OCI-LY7 (cell line): ENCODE data around the gene HSPB7.

Experiments used
- EZH2phosphoT487 ChIP-seq: fragments of 200-600 bp; sonication (generic); IDR thresholded peaks from 2 replicates; pipeline ENCODE4 v1.6.1; 2018; ENCODE audit warnings: low read depth, borderline replicate concordance, mild to moderate bottlenecking, mixed run types, antibody characterized with exemption, low read length, moderate library complexity, mixed read lengths
- TF ChIP-seq, protein P1 (sequence below): fragments of 200-600 bp; sonication (generic); conservative IDR thresholded peaks from 2 replicates; pipeline ENCODE4 v1.5.1; 2014; ENCODE audit warnings: mild to moderate bottlenecking, antibody characterized with exemption, low read length, moderate library complexity, mixed read lengths

DNA sequence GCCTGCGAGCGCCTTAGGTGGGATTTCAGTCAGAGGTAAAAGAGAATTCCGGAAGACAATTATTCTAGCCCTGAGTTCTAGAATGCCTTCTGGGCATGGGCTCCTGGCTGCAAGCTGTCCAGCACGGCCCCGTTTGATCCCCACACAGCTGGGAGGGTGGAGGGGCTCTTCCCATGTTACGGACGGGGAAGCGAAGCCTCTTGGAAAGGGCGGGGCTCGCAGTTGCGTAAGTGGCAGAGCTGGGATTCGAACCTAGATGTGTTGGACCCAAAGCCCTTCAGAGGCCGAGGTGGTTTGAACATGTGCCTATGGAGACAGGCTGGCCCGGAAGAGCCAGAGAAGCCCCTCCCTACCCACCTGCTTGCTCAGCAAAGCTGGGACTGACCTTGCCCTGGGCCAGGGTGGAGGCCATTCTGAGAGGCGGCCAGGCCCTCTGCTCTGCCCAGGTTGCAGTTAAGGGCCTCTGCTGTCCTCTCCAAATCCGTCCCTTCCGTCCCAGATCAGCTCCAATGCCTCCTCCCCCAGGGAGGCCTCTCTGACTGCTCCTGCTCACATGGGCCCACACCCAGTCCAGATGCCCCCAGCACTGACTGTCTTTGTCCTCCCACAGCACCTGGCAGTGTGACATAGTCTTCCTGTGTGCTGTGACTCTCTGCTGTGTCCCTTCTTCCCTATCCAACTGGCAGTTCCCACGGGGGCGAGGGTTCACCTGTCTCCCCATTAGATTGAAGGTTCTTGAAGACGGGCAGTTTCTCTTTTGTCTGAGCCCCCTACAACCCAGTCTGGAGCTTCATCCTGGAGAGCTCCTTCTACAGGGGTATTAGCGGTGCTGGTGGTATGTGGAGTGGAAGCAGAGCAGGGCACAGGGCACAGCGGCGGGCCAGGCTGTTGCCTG lies 1.2 kb upstream of the HSPB7 start:
- TF ChIP-seq, protein P1, sequence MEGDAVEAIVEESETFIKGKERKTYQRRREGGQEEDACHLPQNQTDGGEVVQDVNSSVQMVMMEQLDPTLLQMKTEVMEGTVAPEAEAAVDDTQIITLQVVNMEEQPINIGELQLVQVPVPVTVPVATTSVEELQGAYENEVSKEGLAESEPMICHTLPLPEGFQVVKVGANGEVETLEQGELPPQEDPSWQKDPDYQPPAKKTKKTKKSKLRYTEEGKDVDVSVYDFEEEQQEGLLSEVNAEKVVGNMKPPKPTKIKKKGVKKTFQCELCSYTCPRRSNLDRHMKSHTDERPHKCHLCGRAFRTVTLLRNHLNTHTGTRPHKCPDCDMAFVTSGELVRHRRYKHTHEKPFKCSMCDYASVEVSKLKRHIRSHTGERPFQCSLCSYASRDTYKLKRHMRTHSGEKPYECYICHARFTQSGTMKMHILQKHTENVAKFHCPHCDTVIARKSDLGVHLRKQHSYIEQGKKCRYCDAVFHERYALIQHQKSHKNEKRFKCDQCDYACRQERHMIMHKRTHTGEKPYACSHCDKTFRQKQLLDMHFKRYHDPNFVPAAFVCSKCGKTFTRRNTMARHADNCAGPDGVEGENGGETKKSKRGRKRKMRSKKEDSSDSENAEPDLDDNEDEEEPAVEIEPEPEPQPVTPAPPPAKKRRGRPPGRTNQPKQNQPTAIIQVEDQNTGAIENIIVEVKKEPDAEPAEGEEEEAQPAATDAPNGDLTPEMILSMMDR: no peak
- no peak for TF ChIP-seq EZH2phosphoT487
